ENCODE results near the gene OTUD7B.
"Not testable (repeated sequence)": the region's sequence is repeated elsewhere in the genome, so short reads cannot be mapped to it uniquely, and the experiment has no call there.

The OTUD7B gene

GRCh38 chr1:149942885-149943284, 67.6 kb downstream of the OTUD7B start:
- no peak for DNase-seq

- peak; percentile 20 for DNase-seq
Observed at GRCh38 chr1:149942207-149942606, 68.3 kb downstream of the OTUD7B start.

- DNase-seq = no peak
Observed at GRCh38 chr1:149940427-149940826, 70.1 kb downstream of the OTUD7B start.

- not testable (repeated sequence) for DNase-seq
Observed at GRCh38 chr1:149938668-149939003, 71.9 kb downstream of the OTUD7B start.

GRCh38 chr1:149937759-149938158, 72.8 kb downstream of the OTUD7B start:
- DNase-seq = no peak

- peak; percentile 39 for DNase-seq
Observed at GRCh38 chr1:149936992-149937705, 73.4 kb downstream of the OTUD7B start.

GRCh38 chr1:149936170-149936991, 74.1 kb downstream of the OTUD7B start, which contains the start of gene MTMR11:
MTMR11 (minus strand) TSS chr1:149936879; CDS start chr1:149936647, 232 bp downstream.
- peak; percentile 43 for DNase-seq

GRCh38 chr1:149934356-149934755, 76.2 kb downstream of the OTUD7B start:
- DNase-seq = no peak

GRCh38 chr1:149933208-149933607, 77.3 kb downstream of the OTUD7B start:
- no peak for DNase-seq

GRCh38 chr1:149932474-149932873, 78.1 kb downstream of the OTUD7B start:
- no peak for DNase-seq

- no peak for DNase-seq
Observed at GRCh38 chr1:149931212-149931790, 79.2 kb downstream of the OTUD7B start.

- no peak for DNase-seq
Observed at GRCh38 chr1:149929856-149930255, 80.7 kb downstream of the OTUD7B start.

GRCh38 chr1:149928401-149928724, 82.2 kb downstream of the OTUD7B start:
- DNase-seq = no peak

- peak; percentile 91 for DNase-seq
Observed at GRCh38 chr1:149927563-149928400, 82.7 kb downstream of the OTUD7B start, which contains the start of gene SF3B4. SF3B4 (minus strand) TSS chr1:149927803; CDS start chr1:149927759, 44 bp downstream.

GRCh38 chr1:149927056-149927562, 83.4 kb downstream of the OTUD7B start:
- DNase-seq = no peak

- DNase-seq = no peak
Observed at GRCh38 chr1:149926296-149926695, 84.2 kb downstream of the OTUD7B start.

- no peak for DNase-seq
Observed at GRCh38 chr1:149925751-149926150, 84.8 kb downstream of the OTUD7B start.

GRCh38 chr1:149925345-149925744, 85.2 kb downstream of the OTUD7B start:
- DNase-seq = no peak

- DNase-seq = no peak
Observed at GRCh38 chr1:149923626-149924025, 86.9 kb downstream of the OTUD7B start.

GRCh38 chr1:149917571-149918144, 92.9 kb downstream of the OTUD7B start, which contains the start of gene SV2A:
SV2A (minus strand) TSS chr1:149917844; CDS start chr1:149913840, 4,004 bp downstream.
- peak; percentile 67 for DNase-seq

GRCh38 chr1:149916898-149917252, 93.7 kb downstream of the OTUD7B start:
- no peak for DNase-seq

GRCh38 chr1:149916193-149916897, 94.2 kb downstream of the OTUD7B start:
- DNase-seq = no peak
